ENCODE results near the gene CYP2F1. TPM values are rescaled to one million over a fixed set of nuclear protein-coding genes. Genes with fewer than 3 reads are reported as not detected.

CYP2F1 gene
- total and polyA plus RNA-seq, 10 of the 15 experiments (the other 5 are each of a cell fraction or from before 2014, with no cell fraction given): not detected

- no peaks in the 10 kb centered on the region for H3K36me3 ChIP-seq (ENCODE audit: control insufficient read depth in 2 of 2, insufficient read depth in 2 of 2, low read length in 1 of 2)
- no peak overlapping the region for H3K4me3 ChIP-seq
- FAIRE-seq (no peak), DNase-seq (ENCODE audit: low read depth, low spot score) (no peak), ATAC-seq (no peak)
- no peaks in the 10 kb centered on the region for H3K9me3 ChIP-seq (replicated peaks; ENCODE audit: control insufficient read depth, insufficient read depth, low read length)
- H3K4me2 ChIP-seq (ENCODE audit: control insufficient read depth, insufficient read depth): no peak overlapping the region
- BruUV-seq (replicated peaks): no TSS peak
- ChIA-PET RAD21 (ENCODE audit: unreplicated experiment) (no interaction called here), POLR2A (no interaction called here), CTCF (no interaction called here), SMC1A (ENCODE audit: uncharacterized antibody, unreplicated experiment) (interaction anchor here (1.3 kb wide), 1 partner anchor 9 kb away, joined by 4 read pairs; no protein-coding TSS in a partner anchor)
- H4K20me1 ChIP-seq (ENCODE audit: control insufficient read depth, insufficient read depth): no peaks in the 10 kb centered on the region
- TF ChIP-seq HCFC1 (IDR thresholded peaks at IDR 0.05; ENCODE audit: low read length) (no peak), SMARCA5 (IDR thresholded peaks at IDR 0.05) (no peak), PAX5 (IDR thresholded peaks at IDR 0.05; ENCODE audit: borderline replicate concordance, low read depth, low read length) (no peak), NR2F1 (conservative IDR thresholded peaks at IDR 0.05) (no peak), SUPT20H (IDR thresholded peaks at IDR 0.05; ENCODE audit: borderline replicate concordance, control insufficient read depth, low read depth, low read length) (no peak), SIN3A (IDR thresholded peaks at IDR 0.05; ENCODE audit: low read depth, low read length) (no peak), RB1 (IDR thresholded peaks at IDR 0.05; ENCODE audit: borderline replicate concordance) (no peak), GATAD2B (conservative IDR thresholded peaks at IDR 0.05; ENCODE audit: low read depth) (no peak), RELB (IDR thresholded peaks at IDR 0.05; ENCODE audit: low read depth) (no peak), TARDBP (IDR thresholded peaks at IDR 0.05; ENCODE audit: borderline replicate concordance) (no peak), SUZ12 (IDR thresholded peaks at IDR 0.05; ENCODE audit: unreplicated experiment) (no peak), NKRF (conservative IDR thresholded peaks at IDR 0.05) (no peak), PAX8 (IDR thresholded peaks at IDR 0.05) (no peak)
- TF ChIP-seq, protein P1, sequence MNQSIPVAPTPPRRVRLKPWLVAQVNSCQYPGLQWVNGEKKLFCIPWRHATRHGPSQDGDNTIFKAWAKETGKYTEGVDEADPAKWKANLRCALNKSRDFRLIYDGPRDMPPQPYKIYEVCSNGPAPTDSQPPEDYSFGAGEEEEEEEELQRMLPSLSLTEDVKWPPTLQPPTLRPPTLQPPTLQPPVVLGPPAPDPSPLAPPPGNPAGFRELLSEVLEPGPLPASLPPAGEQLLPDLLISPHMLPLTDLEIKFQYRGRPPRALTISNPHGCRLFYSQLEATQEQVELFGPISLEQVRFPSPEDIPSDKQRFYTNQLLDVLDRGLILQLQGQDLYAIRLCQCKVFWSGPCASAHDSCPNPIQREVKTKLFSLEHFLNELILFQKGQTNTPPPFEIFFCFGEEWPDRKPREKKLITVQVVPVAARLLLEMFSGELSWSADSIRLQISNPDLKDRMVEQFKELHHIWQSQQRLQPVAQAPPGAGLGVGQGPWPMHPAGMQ (IDR thresholded peaks at IDR 0.05; ENCODE audit: borderline replicate concordance): no peak
- H3K4me1 ChIP-seq (ENCODE audit: control insufficient read depth, insufficient read depth, low read length): no peaks in the 10 kb centered on the region
- H3K27ac ChIP-seq (ENCODE audit: control insufficient read depth, insufficient read depth): no peak overlapping the region
- no peak overlapping the region for H2AFZ ChIP-seq (ENCODE audit: control insufficient read depth, low read depth, low read length)
- no peaks in the 10 kb centered on the region for H3K79me2 ChIP-seq (ENCODE audit: control insufficient read depth, insufficient read depth, low read length)
- H3K27me3 ChIP-seq (replicated peaks in 1 of 2; ENCODE audit: control insufficient read depth in 2 of 2, insufficient read depth in 2 of 2, low read length in 1 of 2): no peaks in the 10 kb centered on the region
- intact Hi-C loops (cut with micrococcal nuclease; ENCODE audit: unreplicated experiment): no loop called here
- 26% methylated on average over 2 of the region's 2 CpGs for WGBS (ENCODE audit: insufficient coverage, insufficient replicate concordance, low lambda C conversion rate, missing lambda C conversion rate)
- in situ Hi-C loops (cut with MboI): no loop called here
- no peak overlapping the region for H3K9ac ChIP-seq (ENCODE audit: control insufficient read depth, insufficient read depth, low read length)
Measured at GRCh38 chr19:41083516-41083915, 30.7 kb upstream of the CYP2F1 start.
